ENCODE data around the gene RGS6.

DNA sequence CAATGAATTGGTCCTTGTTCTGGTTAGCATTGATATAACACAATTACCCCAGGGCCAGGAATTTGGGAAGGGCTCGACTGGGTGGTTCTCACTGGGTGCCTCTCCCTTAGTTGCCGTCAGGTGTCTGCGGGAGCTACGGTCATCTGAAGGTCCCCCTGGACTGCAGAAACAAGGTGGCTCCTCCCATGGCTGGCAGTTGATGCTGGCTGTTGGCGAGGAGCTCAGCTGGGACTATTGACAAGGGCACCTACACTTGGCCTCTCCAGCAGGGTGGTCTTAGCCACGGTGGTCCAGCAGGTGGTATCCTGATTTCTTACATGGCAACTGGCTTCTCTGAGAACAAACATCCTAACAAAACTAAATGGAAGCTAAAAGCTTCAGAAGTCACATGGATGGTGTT lies 41.0 kb upstream of the RGS6 start:
- TF ChIP-seq TAF1 (IDR thresholded peaks at IDR 0.05; ENCODE audit: borderline replicate concordance, low read depth, low read length) (no peak), POLR2AphosphoS5 (IDR thresholded peaks at IDR 0.05; ENCODE audit: low read depth, low read length) (no peak), POLR2A (IDR thresholded peaks at IDR 0.05; ENCODE audit: low read depth, low read length) (no peak)

Data from GM12892 (cell line).